Stimulated activated CD8-positive, alpha-beta memory T cell treated with anti-CD3 and anti-CD28 coated beads, Interleukin-4, amount 100 ng/mL, for 48 hours (primary cell): Measurements from ENCODE around the gene GABRG3.

Experiments
- DNase-seq: peaks from one replicate; pipeline ENCODE4 v3.0.0-alpha.2; 2020

GABRG3 gene

DNA sequence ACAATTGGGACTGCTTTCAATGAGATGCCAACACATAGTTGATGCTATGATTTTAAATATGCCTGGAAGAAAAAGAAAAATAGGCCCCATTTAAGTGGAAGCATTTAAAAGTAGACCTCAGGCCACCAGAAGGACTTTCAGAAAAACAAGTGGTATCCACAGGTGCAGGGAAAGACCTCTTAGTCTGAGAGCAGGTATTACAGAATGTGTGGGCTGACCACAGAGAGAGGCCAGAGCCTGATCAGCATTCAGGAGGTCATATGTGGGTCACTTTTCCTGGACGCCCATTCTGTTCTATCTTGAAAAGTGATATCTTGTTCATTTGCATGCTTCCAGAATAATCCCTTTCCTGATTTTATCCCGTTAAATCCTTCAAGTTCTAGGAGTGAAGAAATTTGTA, 95.5 kb downstream of the GABRG3 start:
- DNase-seq = no peak

DNA sequence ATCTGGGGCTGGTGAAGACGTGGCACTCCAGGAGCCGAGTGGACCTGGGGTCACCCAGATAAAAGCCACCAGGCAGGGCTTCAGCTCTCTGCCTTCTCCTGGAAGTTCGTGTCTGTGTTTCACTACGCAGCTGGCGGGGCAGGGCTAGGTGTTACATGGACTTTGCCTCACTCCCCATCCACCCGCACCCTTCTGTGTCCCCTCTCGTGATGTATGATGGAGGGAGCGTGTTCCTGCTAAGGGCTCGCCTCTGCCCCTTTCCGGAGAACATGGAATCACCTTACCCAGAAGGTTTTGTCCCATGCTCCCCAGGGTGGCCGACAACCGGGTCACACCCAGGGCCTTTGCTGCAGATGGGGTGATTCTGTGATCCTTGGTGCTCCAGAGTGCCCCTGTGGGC, 96.2 kb downstream of the GABRG3 start:
- DNase-seq = no peak

DNA sequence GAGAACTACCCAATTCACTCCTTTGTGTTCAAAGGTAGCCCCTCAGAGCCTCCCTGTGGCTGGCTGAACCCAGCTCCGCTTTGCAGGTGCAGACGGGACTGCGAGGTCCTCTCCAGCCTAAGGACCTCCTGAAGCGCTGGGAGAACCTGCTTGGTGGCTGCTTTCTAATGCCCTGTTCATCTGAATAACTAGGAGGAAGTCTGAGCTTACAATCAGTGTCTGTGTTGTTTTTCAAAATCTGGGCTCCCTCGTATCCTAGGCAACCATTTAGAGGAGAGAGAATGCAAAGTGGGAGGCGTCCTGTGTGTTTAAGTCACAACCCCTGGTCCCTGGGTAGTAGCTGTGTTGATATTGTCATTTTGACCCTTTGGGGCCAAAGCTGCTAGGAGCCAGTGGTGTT, 99.9 kb downstream of the GABRG3 start:
- no peak for DNase-seq

DNA sequence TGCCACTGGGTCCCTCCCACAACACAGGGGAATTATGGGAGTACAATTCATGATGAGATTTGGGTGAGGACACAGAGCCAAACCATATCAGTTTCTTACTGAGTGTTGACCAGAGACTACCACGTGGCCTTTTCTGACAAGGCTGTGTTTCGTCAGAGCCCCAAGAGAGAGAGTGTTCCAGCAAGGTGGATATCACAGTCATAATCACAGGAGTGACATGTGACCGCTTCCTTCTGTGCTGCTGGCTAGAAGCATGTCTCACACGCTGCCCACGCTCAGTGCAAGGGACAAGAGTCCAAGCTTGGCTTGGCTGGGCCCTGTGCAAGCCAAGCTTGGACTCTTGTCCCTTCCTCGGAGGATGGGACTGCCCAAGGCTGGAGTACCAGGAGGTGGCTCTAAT, 103.2 kb downstream of the GABRG3 start:
- no peak for DNase-seq

DNA sequence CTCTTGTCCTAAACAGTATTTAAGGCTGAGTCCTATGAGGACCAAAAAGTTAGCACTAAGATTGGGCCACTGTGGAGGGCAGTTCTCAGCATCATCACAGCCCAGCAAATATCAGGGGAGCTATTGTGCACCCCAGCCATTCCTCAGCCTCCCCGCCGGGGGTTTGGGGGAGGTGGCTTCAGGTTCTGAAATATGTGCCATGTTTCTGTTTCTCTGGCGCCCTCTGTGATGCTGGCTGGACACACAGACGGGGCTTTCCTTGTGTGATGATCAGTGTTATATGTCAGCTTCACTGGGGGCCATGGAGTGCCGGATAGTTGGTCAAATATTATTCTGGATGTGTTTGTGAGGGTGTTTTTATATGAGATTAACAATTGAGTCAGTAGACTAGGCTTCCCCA, 106.8 kb downstream of the GABRG3 start:
- DNase-seq = no peak

DNA sequence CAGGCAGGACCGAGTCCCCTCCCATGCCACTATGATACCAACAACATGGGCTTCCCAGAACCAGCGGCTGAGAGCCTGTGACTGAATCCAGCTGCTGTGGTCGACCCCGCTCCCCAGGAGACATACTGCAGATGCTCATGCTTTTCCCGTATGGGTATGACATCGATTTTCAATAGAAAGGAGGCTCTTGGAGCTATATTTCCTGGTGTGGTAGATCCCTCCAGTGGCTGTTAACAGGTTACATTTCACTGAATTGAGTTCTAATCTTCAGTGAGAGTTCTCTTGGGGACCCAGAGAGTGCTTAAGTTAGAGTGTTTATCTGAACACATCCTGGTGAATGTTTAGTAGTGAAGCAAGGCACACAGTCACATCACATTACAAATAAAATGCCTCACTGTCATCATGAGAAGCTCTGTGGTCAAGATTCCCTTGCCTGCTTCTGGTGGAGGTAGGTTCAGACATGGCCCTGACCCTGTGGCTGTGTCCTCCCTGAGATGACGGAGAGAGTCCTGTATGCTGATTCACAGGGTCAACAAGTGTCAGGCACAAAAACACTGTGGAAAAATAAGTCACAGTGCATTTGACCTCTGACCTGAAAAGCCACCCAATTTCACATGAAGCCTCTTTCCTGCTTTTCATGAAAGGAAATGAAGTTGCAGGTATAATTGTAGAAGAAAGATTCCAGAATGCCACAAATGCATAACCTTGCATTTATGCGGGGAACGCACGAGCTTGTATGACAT, 110.9 kb downstream of the GABRG3 start:
- DNase-seq = no peak

DNA sequence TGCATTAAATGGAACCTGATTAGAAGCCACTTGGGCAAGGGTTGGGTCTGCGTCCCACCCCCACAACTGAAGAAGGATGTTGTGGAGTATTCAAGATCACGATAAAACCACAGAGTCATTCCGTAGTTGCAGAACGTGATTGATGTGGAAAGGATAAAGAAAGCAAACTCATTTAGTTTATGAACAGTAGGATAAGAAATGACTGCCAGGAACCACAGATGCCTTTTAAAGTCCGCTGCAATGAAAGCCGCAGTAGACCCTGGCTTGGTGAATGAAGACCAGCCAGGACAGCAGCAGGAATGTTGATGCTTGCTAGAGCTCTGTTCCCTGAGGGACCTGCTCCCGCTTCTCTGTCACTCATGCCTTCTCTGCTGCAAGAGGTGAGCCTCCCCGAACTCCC, 111.5 kb downstream of the GABRG3 start:
- DNase-seq = no peak

DNA sequence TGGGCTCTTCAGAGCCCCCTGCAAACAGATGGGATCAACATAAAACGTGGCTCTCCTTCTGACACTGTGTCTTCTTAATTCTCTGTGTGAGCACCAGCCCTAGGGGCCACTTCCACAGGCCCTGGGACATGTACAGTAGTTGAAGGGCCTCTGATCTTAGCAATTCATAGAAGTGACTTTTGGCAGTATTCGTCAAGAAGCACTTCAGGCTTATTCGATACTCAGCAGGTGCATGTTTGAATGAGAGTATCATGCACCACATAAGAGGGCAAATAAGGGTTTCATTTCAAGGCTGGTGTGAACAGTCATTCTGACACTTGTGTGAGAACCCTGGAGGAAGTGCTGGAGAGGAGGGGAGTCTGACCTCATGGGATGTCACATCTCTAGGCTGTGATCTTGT, 113.9 kb downstream of the GABRG3 start:
- DNase-seq = no peak

DNA sequence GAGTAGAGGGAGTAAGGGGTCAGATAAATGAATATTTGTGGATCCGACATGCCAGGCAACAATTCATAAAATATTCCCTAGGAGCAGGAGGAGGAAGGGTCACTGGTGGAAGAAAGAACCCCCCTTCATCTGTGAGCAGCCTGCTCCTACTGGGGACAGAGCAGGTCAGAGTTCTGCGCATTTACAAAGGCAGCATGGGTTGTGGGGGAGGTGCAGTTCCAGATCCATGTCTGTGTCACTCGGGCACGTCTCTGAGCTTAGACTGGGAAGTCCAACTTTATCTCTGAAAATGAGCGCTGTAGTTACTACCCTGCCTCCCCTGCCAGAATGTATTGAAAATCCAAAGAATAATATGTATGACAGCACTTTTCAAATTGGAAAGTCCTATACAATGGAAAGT, 115.2 kb downstream of the GABRG3 start:
- DNase-seq = no peak

DNA sequence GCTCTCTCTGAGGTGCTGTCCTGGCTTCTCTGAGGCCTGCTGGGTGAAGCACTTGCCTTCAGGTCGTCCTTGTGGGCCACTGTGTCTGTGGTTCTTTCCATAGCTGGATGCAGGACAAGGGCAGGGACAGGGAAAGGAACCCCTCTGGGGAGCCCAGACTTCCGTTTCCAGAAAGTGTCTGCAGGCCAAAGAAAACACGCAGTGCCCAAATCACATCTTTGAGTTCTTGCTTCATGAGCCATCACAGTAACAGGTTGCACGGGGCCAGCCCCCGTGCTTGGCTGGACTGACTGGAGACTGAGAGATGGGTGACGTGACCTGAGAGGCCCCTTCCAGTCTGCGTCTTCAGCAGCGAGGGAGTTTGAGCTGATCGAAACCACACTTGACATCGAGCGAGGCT, 115.8 kb downstream of the GABRG3 start:
- DNase-seq = no peak

DNA sequence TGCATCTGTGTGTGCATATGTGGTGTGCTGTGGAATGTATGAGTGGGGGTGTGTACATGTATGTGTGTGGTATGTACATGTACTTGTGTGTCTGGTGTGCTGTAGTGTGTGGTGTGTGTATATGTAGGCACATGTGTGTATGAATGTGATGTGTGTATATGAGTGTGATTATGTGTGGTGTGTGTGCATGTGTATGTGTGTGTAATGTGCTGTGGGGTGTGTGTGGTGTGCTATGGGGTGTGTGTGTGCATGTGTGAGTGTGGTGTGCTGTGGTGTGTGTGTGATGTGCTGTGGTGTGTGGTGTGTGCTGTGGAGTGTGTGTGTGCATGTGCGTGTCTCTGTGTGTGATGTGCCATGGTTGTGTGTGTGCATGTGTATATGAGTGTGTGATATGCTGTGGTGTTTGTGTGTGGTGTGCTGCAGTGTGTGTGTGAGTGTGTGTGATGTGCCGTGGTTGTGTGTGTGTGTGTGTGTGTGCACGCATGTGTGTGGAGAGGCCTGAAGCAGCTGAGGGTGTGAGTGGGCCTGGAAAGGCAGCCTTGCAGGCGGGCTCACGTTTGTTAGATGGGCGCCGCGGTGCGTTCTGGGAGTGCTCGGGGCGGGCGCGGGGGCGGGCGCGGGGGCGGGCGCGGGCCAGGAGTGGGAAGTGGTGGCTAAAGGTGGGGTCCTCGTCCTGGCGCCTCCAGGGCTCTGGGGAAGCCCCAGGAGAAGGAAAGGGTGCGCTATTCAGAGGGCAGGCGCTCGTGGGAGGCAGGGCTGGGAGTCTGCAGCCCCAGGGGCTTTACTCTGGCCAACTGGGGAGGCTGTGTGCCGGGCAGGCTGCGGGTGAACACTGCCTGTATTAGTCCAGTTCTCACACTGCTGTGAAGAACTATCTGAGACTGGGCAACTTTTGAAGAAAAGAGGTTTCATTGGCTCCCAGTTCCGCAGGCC, 116.9 kb downstream of the GABRG3 start:
- DNase-seq = no peak

DNA sequence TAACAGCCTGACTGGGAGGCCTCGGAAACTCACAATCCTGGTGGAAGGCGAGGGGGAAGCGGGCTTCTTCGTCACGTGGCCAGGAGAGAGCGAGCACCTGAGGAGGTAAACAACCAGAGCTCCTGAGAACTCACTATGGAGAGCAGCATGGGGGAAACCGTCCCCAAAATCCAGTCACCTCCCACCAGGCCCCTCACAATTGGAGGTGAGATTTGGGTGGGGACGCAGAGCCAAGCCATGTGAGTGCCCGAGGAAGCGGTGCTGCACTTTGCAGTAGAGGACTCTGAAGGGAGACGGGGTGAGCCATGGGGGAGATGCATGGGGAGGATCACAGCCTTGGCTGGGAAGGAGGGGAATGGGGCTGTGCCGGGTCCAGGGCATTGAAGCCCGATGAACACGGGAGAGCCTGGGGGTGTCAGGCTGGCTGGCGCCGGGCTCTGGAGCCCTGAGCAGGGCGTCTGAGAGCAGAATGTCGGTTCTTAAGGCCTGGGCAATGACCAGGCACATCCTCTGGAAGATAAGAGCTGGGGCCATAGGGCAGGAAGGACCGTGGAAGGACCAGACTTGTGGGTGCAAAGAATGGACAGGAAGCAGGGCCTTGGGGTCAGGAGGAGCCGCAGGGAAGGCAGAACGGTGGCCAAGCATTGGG, 117.7 kb downstream of the GABRG3 start:
- no peak for DNase-seq

DNA sequence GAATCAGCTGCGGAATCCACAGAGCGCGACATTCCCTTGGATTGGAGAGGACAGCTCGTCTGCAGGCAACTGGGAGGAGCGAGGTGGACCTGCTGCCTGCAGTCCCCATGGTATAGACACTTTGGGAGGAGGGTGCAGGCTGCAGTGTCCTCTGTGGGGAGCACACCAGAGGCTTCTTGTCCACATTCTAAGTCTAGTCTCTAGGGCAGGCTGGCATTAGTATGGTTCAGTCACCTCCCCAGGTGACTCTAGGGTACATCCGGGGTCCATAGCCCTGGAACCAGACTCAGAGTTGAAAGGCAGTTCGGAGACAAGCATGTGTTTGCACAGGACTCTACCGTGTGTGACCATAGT, 118.2 kb downstream of the GABRG3 start:
- DNase-seq = no peak

DNA sequence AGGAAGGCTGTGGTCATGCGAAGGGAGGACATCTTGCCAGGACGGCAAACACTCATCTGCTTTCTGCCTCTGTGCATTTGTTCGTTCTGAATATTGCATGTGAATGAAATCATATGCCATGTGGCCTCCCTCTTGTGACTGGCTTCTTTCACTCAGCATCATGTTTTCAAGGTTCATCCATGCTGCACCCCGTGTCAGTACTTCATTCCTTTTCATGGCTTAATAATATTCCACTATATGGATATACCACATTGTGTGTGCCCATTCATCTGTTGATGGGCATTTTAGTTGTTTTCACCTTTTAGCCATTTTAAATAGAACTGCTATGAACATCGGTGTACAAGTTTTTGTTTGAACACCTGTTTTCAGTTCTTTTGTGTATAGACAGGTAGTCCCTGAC, 118.7 kb downstream of the GABRG3 start:
- DNase-seq = no peak

DNA sequence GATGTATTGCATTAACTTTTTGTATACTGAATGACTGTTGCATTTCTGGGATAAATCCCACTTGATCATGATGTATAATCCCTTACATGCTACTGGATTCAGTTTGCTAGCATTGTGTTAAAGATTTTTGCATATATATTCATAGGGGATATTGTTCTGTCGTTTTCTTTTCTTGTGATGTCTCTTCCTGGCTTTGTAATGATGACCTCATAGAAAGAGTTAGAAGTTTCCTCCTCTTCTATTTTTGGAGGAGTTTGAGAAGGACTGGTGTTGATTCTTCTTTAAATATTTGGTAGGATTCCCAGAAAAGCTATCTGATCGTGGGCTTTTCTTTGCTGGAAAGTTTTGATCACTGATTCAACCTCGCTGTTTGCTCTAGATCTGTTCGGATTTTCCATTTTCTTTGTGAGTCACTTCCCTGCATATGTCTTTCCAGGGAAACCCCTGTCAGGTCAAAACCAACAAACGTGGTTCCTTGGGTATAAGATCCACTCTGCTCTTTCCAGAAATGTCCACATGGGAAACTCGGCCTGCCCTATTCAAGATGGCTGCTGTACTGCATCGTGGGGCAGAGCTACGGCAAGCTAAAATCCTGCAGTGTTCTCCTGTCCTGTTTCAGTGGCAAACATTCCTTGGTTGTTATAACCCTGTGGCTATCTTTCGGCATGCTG, 120.4 kb downstream of the GABRG3 start:
- no peak for DNase-seq

DNA sequence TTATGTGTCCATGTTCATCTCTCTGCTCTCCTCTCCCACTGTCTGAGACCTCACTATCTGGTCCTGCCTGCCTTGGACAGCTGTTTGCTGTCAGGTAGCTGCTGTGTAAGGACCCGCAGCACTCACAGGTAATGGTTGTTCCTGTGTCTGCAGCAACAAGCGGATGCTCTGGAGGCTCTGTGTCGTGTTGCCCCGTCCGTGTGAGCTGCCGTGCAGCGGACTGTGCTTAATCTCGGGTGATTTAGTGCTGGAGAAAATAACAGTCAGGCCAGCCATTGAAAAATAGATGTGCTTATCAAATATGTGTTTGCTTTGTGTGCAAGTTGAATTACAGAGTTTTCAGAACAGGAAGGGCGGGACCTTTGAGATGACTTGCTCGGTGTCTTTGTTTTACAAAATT, 121.4 kb downstream of the GABRG3 start:
- no peak for DNase-seq

DNA sequence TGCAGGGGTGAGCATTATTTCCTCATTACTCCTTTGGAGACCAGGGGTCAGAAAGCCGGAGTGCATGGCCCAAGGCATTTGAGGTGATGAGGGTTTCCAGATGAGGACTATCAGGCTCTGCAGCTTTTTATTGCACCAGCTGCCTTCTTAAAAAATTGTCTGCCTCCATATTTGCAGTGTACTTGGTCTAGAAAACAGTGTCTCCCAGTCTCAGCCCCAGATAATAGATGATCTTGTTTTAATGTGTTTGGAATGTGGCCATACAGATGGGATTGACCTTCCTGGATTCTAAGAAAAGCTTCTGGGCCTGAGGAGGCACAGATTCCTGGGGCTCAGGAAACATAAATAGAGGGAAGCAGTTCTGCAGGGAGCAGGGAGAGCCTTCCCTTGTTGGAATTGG, 123.3 kb downstream of the GABRG3 start:
- DNase-seq = no peak

DNA sequence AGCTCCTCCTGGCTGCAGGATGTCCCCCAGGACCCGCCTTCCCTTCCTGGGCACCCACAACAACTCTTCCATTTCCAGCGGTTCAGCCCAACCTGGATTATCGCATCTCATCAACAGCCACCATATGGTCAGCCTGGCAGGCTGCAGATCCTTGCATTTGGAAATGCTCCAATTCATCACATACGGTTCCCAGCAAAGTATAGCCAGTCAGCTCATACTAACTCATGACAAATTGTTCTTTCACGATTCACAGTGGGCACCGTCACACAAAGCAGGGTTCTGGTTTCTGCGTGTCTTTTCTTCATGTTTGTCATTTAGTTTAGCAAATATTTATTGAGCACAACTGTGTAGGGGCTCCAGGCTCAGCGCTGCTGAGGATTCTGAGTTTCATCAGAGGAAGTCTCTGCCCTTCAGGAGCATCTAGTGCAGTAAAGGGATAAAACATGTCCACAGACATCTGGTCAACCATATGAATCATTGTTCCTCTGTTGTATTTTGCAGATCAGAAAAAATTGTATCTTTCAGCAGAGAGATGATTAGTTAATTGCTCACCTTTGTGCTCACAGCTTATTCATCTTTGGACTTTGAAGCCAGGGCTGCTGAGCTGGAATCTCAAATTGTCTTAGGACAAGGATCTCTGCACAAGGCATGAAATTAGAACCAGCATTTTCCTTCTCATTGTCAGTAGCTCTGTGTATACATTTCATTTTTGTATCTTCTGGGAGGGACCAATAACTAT, 125.1 kb downstream of the GABRG3 start:
- no peak for DNase-seq

DNA sequence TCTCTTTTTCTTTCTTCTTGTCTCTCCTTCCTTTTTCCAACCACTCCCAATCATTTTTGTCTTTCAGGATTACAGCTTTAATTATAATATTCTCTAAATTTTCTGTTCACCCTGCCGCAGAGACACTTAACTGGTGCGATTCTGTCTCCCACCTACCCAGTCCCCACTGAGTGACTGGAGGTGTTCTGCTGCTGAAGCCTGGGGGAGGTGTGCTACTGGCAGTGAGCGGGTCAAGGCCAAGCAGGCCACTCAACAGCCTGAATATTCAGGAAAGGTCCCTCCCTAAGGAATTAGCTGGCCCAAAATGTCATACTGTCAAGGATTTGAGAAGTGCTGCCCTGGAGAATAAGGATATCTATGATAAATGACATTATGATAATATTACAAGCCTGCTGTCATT, 126.5 kb downstream of the GABRG3 start:
- no peak for DNase-seq

DNA sequence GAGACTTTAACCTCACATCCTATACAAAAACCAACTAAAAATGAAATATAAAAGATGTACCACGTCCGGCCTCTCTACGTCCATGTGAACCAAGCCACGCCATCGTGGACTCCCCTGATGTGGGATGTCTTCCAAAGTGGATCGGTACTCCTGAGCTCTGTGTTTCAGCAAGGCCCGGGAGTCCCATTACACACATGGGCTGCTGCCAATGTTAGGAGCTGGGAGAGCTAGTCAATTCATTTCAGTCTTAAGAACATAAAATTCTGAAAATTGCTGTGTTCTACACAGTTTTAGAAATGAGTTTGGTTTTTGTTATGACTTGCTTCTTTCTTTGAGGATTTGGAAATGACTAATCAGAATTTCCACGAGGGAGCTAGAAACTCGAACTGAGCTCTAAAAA, 131.0 kb downstream of the GABRG3 start:
- DNase-seq = no peak

DNA sequence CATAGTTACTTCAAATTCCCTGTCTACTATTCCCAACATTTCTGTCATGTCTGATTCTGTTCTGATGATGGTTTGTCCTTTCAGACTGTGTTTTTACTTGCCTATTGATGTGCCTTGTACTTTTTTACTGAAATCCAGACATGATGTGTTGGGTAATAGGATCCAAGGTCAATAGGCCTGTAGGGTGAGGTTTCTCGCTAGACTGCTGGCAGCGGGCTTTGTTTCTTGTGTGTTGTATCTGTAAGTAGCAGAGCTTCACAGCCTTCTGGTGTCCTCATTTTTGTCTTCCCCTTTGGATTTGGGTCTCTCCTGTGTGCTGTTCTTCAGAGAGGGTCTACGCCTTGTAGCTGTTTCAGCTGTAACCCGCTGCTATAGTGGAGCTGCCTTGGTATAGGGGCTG, 140.3 kb downstream of the GABRG3 start:
- no peak for DNase-seq

DNA sequence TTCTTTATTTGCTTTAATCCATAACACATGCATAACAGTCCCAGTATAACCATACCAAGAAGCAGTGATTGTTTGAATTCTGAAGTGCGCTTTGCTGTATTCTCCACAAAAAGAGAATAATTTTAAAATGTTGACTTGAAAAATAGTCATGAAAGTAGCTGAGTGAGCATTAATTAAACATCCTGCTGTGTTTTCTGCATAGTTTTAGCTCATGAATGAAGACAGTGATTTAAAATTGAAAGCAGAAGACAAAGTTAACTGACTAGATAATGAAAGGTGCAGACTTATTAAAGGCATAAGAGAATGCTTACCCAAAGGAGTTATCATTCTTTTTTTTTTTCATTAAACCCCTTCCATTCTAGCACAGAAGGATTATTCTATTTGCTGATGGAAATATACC, 143.5 kb downstream of the GABRG3 start:
- no peak for DNase-seq
